HG02759 (cell line): ENCODE data around the gene UCP3.

ENCODE experiments used
- ATAC-seq: cut with Tn5 transposase; IDR thresholded peaks from one replicate; pipeline ENCODE4 v1.9.1; 2021; ENCODE audit warnings: mild to moderate bottlenecking, moderate library complexity; ENCODE audit not compliant: unreplicated experiment

The UCP3 gene

DNA sequence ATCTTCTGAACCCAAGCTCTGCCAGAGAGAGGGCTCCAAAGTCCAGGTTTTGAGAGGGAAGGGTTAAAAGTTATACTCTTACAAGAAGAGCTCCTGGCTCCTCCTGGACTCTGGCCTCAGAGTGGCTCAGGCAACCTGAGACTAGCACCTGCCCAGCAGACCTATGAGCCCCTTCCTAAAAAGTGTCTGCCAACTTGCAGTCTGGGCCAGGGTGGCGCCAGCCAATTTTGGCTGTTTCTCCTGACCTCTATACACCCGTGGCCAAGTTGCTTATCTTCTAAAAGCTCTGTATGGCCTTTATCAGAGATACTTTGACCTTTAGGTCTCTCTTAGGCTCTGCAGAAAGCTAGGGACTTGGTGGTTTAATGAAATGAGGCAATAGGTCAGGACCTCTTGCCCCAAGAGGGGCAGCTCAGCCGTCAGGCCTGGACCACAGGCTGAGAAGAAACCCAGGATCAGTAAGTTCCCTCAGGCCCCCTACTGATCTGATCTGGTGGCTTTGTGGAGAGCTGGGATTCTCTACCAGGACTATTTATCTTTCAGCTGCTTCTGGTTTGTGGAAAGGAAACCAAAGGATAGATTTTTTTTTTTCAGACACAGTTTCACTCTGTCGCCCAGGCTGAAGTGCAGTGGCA, 10.3 kb upstream of the UCP3 start:
- no peak for ATAC-seq

DNA sequence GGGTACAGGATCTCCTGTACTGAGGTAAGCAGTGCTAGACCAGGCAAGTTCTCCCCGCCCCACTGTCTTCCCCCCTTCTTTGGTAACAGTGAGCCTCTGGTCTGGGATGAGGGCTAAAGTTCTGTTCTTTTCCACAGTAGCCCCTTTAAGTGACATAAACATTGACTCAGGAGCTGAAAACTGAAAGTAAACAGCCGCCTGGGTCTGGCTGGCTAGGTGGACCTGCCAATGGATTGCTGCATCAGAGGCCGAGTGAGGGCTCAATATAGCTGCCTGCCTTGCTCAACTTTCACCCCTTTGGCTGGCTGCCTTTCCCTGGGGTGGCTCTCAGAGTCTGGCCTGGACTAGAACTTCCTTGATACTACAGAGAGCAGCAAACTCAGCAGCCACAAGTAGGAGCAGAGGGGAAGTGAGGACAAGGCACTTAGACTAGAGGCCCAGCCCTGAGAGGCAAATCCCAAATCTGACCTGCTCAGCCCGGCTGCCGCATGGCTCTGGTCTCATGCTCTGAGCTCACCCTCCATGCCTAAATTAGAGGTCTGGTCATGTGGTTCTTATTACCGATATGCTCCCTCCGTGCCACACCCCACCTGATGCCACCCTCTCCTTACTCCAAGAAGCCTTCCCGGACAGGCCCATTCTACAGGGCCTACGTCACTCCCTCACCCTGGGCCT, 9.6 kb upstream of the UCP3 start:
- no peak for ATAC-seq

DNA sequence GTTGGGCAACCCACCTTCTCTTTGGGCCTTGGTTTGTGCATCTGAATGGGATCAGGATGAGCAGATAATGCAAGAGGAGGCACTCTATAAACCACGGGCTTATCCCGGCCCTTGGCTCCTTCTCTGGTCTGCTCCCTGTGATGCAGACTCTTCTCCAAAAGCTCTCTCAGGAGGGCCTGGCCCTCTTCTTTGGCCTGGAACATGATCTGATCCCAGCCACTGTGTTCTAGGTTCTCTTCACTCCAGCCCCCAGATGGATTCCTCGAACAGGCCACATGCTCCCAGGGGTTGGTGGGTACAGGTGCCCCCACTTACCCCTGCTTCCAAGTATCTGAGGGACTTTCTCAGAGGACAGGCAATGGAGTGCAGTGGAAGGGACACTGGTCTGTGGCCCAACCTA, 8.7 kb upstream of the UCP3 start:
- ATAC-seq: no peak

DNA sequence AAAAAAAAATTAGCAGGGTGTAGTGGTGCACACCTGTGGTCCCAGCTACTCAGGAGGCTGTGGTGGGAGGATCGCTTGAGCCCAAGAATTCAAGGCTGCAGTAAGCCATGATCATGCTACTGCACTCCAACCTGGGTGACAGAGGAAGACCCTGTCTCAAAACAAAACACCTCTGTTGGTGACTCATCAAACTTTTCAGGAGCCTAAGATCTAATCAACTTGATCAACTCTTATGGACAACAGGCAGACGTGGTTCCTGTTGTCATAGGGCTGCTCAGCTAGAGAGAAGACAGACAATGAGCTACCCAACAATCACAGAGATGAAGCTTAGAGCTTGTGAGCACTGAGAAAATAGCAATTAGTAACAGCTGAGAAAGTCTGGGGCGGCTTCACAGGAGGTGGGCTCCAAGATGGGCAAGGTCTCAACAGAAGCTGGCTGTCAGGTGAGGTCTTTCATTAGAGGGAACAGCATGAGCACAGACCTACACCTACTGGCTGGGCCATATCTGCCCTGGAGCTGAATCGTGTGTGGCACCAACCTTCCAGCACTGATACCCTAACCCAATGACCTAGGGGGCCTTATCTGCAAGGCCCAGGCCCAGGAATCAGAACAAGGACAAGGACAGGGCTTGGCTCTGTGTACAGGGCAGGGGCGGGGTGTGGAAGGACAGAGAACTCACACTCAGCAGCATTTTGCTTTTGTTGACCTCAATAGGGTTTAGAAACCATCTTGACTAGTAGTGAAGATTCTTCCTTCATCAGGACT, 7.2 kb upstream of the UCP3 start:
- no peak for ATAC-seq

DNA sequence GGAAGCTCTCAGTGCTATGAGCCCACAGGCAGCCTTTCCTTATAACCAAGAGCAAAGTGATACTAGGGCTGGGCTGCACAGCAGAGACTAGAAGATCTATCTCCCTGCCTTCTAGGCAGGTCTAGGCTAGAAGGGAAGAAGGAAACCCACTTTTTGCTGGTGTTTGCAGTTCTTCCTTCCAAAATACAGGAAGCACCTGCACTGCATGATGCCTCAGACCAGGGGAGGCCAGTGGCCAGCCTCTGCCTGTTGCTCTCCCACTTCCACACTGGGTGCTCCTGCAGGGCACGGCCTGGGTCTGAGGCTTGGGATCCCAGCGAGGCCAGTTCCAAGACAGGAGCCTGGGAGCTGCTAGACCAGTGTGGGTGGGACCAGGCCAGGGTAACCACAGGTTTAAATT, 6.0 kb upstream of the UCP3 start:
- ATAC-seq: no peak

DNA sequence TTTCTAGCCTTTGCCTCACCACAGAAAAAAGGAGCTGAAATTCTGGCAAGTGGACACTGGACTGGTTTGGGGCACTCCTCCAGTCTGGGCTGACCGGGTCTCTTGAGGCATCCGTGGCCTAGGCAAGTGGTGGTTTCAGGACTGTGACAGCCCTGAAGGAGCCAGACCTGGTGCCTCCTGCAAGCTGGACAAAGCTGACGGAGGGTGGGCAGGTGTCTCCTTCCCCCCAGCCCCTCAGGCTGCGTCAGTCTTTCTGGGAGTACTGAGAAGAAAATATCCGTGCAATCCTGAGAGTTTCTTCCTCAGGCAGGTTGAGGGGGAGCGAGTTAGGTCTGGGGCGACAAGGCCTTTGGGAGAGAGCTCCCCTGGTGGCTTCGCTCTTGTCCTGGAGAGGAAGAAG, 4.3 kb upstream of the UCP3 start:
- ATAC-seq: no peak

DNA sequence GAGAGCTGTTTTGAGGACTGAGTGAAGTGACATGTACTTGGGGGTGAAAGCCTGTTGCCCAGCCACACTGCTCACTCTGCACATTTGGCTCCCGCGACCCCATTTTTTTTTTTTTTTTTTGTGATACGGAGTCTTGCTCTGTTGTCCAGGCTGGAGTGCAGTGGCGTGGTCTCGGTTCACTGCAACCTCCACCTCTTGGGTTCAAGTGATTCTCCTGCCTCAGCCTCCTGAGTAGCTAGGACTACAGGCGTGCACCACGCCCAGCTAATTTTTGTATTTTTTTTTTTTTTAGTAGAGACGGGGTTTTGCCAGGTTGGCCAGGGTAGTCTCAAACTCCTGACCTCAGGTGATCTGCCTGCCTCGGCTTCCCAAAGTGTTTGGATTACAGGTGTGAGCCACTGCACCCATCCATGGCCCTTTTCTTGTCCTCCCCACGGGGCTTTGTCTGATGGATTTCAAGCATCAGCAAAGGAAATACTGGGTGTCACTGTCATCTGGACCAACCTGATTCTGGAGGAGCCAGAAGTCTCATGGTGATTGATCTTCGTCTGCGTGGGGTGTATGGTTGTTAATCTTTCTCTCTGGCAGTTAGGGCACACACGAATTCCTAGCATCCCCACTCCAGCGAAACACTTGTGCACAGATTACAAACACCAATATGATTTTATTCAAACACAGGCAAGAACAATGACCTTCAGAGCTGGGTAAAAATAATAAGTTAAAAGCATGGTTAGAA, 3.4 kb upstream of the UCP3 start:
- ATAC-seq: no peak

DNA sequence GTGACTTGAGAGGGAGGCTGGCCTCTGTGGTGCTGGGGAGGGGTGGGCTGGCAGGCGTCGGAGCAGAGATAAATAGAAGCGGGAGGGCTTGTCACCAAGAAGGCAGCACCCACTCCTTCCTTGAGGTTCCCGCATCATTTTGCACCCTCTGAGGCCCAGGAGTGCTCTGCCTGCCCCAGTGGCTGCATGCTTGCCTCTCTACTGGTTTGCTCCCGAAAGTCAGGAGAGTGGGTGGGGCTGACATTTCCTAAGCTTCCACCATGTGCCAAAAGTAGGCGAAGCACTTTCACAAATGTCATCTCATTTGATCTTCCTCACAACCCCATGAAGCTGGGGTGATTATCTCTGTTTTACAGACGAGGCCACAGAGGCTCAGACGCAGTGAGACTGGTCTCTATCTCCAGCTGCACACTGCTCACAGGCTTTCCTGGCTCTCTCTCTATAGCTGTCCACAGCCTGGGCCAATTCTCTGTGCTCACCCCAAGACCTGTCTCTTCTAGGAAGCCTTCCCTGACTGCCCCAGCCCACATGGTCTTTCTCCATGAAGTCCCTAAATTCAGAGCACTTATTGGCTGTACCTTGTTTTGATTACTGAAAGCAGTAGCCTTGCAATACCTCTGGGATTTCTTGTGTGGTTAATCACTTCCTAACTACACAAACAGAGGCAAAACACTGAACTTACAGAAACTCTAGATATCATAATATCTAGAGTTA, 2.6 kb upstream of the UCP3 start:
- peak; percentile 77 for ATAC-seq

DNA sequence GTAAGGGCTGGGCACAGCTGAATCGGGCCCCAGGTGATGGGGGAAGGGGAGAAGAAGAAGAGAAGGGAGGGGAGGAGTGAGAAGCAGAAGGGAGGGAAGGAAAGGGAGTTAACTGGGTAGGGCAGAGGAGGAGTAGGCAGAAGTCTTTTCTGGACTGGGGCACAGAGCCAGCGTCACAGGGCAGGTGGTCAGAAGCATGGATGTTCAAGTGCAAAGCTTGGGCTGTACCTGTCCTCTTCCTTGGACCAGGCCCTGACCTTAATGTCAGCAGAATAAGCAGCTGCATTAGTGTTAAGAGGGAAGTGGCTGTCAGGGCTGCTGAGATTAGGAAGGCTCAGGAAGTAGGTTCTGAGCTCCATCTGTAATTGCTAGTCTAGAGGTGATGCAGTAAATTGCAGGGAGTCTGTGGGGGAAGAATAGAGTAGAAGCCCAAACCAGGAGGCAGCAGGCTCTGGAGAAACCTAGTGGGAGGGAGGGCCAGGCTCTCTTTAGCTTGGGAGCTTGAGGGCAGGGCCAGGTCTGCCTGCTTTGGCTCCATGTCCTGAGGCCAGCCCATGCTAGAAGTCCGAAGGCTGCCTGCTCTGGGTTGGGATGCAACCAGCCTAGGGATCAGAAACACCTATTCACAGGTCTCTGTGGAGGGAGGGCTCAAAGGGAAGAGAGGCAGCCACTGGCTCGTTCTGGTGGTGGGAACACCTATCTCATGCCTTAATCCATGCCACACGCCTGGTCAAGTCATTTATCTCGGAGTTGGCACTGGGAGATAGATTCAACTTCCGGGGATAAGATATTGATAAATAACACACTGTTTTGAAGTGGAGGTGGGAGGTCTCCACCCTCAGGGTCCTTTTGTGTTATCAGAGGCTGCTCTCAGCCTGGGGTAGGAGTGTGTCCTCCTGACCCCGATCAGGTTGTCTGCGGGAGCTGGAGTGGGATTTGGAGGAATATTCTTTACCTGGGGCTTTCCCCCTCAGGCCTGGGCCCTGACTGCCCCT, 1.7 kb upstream of the UCP3 start:
- ATAC-seq: no peak

DNA sequence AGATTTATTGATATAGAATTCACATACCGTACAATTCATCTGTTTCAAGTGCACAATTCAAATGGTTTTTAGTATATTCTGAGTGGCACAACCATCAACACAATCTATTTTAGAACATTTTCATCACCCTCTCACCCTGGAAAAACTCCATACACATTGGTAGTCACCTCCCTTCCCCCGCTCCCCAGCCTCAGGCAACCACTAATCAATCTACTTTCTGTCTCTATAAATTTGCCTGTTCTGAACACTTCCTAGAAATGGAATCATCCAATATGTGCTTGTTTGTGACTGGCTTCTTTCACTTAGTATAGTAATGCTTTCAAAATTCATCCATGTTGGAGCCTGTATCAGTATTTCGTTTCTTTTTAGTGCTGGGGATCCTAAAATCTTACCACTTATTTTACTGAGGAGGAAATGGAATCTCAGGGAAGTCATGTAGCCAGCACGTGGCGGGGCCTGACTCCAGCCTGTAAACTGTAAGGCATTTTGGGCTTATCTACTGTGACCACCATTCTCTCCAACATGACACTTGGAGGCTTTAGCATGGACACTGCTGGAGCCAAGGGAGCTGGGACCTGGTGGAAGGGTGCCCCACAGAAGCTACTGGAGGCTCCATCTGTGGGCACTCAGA, 905 bp upstream of the UCP3 start:
- ATAC-seq: no peak

DNA sequence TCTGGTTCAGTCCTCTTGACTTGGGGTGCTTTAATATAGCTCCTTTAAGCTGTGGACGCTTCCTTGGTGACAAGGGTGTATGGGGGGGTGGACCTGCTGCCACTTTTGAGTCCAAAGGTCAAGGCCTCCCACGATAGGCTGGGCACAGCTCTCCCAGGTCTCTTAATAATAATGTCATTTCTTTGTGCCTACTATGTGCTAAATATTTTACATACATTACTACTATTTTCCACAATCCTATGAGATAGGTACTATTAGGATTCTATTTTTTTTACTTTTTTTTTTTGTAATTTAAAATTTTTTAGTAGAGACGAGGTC, 304 bp upstream of the UCP3 start:
- ATAC-seq: no peak

DNA sequence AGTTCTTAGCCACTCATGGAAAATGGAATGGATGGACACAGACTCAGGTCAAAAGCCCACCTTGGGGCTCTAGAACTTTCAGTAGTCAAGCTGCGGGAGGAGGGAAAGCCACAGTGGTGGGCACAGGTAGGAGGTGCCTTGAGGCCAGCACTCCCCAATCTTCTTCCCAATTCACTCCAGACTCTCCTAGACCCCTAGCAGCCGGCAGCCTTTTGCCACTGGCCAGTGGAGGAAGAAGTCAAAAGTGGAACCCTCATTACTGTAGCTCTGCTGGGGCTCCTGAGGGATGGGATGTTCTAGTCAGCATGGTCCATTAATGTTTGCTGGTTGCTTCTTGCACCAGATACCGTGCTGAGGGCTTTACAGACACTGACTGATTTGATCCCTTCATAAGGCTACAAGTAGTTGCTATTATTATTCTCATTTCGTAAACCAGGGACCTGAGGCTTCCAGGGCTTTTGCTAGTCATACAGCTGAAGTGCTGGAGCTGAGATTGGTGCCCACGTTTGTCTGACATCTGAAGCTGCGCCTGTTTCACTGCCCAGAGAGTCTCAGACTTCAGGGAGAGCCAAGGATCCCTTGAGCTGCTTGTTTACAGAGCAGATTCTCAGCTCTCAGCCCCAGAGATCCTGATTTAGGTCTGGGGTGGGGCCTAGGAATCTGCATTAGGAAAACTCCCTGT, 1.1 kb downstream of the UCP3 start:
- ATAC-seq: no peak

DNA sequence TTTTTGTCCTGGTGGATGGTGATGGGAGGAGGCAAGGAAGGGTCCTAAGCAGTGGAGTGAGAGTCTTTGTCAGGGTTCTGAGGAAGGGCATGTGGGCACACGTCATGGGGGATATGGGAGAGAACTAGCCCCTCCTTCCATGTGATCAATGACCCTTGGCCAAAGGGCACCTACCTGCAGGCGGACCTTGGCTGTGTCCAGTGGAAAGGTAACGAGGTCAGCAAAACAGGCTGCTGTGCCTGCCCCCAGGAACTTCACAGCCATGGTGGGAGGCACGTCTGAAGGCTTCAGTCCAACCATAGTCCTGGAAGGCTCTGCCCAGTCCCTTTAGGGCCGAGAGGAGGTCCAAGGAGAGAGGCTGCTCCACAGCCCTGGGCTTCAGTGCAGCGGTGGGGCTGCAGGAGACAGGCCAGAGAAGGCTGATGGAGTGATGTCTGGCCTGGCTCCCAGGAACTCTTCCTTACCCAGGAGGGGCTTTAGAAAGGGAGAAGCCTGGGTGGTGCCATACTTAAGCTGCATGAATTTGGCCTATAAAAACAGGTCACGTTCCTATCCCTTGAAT, 2.1 kb downstream of the UCP3 start:
- no peak for ATAC-seq

DNA sequence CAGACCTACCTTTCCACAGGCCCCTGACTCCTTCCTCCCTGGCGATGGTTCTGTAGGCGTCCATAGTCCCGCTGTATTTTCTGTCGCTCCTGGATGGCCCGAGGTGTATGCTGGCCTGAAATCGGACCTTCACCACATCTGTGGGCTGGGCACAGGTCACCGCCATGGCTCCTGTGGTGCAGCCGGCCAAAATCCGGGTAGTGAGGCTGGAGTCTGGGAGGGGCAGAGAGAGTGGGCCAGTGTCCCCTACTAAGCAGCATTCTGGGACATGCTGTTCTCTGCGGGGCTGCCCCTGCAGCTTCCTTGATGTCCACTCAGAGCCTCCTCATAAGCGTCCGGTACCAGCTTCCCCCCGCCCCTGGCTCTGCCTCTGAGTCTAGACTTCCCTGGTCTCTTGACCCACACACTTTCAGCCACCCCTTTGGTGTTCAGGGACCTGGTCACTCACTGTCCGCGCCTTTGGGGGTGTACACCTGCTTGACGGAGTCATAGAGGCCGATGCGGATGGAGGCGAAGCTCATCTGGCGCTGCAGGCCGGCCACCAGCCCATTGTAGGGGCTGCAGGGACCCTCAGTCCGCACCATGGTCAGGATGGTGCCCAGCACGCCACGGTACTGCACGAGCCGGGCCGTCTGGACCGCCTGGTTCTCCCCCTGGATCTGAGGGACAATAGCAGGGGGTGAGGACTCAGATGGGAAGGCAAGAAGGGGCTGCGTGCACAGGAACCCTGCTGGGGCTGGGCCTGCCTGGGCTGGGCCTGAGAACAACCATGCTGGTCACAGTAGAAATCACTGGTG, 3.0 kb downstream of the UCP3 start:
- no peak for ATAC-seq

DNA sequence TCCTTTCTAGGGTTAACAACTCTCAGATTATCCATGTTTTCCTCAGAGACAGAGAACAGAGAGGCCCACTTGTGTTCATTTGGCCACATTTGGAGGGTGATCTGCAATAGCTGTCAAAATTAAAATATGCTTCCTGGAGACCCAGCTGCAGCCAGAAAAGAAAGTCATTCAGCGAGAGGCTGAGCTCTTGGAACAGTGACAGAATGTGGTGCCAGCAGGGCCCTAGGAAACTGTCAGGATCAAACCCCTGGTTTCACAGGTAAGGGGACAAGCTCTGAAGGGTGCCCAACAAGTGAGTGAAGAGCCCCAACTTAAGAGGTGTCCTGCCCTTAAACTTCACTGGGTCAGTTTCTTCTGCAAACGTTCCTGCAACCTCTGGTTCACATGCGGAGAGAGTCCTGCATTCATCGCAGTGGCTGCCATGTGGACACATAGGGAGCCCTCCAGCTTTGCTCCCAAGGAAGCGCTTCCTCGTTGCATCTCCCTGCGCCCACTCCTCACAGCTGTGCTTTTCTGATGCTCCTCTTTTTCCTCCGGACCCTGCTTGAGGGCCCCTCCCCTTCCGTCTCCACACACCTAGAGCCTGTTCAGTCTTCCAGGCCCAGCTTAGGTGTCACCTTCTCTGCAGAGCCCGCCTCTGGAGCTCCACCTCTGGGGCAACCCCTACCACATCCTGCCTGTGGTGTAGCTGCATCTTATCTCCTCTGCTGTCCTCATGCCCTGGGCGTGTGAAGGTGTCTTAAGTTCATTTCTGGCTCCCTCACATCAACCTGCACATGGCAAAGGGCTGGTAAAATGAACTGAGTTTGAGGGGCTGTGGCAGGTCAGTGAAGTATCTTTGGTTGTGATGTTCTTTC, 3.9 kb downstream of the UCP3 start:
- no peak for ATAC-seq

DNA sequence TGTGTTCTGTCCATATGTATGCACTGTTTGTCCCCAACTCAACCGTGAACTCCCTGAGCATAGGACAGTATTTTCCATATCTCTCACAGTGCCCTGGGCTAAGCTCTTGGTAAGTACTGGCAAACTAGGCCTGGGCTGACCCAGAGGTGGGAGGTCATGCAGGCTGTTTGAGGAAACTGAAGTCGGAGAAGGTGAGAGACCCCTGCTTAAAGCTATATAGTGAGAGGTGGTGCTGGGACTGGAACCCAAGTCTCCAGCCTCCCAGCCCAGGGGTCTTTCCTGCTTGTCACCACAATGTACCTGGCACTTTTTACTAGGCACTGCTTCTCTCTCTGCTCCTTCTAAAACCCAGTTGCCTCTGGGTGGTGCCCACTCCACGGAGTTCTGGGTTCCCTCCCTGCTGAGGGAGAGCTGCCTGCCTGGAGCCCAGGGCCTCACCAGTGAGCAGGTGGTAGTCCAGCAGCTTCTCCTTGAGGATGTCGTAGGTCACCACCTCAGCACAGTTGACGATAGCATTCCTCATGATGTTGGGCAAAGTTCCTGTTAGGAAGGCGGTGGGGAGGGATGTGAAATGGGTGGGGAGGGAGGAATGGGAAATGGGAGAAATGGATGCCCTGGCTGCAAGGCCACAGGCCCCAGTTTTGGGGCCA, 4.7 kb downstream of the UCP3 start:
- no peak for ATAC-seq
